ENCODE measurements around the gene PIP5K1B. TPM values are rescaled to one million over a fixed set of nuclear protein-coding genes. Genes with fewer than 3 reads are reported as not detected.

Gene PIP5K1B
- total and polyA plus RNA-seq, 2 of the 13 experiments (the other 11 are each of a cell fraction or from before 2014, with no cell fraction given), result 15.8 to 17.5 TPM

DNA sequence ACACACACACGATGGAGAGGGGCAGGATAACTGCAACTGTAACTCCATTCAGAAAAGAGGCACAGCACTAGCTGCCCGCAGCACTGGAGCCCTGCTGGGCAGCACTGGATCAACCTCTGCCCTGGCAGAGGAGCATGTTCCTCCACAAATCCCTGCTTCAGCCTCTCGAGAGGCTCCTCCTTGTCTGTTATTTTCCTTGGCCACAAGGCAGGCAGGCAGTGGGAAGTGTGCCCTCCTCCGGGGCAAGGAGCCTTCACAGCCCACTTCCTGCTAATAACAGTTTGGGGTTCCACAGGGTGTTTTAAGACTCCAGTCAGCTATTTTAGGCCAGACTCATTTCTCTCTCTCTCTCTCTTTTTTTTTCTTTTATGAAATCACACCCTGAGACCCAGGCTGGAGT, 342.3 kb downstream of the PIP5K1B start:
- peaks cover 32% of the 10 kb centered on the region for H3K4me1 ChIP-seq (ENCODE audit: insufficient read depth, low read length)
- in situ Hi-C loops (cut with HindIII; ENCODE audit: extremely low pct_ligation_motif_present, low pct_unique_long_range_greater_than_20kb), result no loop called here
- peaks cover 33% of the 10 kb centered on the region for H3K79me2 ChIP-seq (ENCODE audit: insufficient read depth, low read length)
- ChIA-PET CTCF (ENCODE audit: low intra/inter-chr PET ratio, low total read pairs) (no interaction called here), POLR2A (no interaction called here)
- no peak overlapping the region for H3K4me2 ChIP-seq (ENCODE audit: low read depth, low read length)
- no peak overlapping the region for H3K9ac ChIP-seq (ENCODE audit: insufficient read depth, low read depth, low read length)
- BruUV-seq (replicated peaks), result no TSS peak
- H3K27me3 ChIP-seq (ENCODE audit: control insufficient read depth in 1 of 2, insufficient read depth in 2 of 2, low read length in 2 of 2), result no peaks in the 10 kb centered on the region
- DNase-seq (ENCODE audit: low spot score) (no peak), FAIRE-seq (no peak), ATAC-seq (no peak)
- H3K36me3 ChIP-seq (replicated peaks in 1 of 2; ENCODE audit: control insufficient read depth in 1 of 2, insufficient read depth in 2 of 2, low read length in 2 of 2), result peaks cover 16 to 55% of the 10 kb centered on the region in 2 experiments
- no peak overlapping the region for H2AFZ ChIP-seq (ENCODE audit: low read length)
- no peak for TF ChIP-seq KLF6 (CRISPR knock-in tag; IDR thresholded peaks at IDR 0.05)
- TF ChIP-seq ZNF724P (CRISPR knock-in tag; IDR thresholded peaks at IDR 0.05; ENCODE audit: borderline replicate concordance), result no peak
- no peak for TF ChIP-seq YEATS4 (CRISPR knock-in tag; IDR thresholded peaks at IDR 0.05; ENCODE audit: borderline replicate concordance)
- no peak for TF ChIP-seq AHR (CRISPR knock-in tag; IDR thresholded peaks at IDR 0.05)
- no peak for TF ChIP-seq ZNF136 (CRISPR knock-in tag; IDR thresholded peaks at IDR 0.05; ENCODE audit: low read depth)
- TF ChIP-seq, protein P1, sequence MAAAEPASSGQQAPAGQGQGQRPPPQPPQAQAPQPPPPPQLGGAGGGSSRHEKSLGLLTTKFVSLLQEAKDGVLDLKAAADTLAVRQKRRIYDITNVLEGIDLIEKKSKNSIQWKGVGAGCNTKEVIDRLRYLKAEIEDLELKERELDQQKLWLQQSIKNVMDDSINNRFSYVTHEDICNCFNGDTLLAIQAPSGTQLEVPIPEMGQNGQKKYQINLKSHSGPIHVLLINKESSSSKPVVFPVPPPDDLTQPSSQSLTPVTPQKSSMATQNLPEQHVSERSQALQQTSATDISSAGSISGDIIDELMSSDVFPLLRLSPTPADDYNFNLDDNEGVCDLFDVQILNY (CRISPR knock-in tag; conservative IDR thresholded peaks at IDR 0.05), result no peak
- TF ChIP-seq ZNF331 (CRISPR knock-in tag; IDR thresholded peaks at IDR 0.05), result no peak
- no peak for TF ChIP-seq ZNF33A (CRISPR knock-in tag; IDR thresholded peaks at IDR 0.05; ENCODE audit: borderline replicate concordance)
- no peak for TF ChIP-seq HOXA9 (CRISPR knock-in tag; IDR thresholded peaks at IDR 0.05; ENCODE audit: borderline replicate concordance)
- no peak for TF ChIP-seq GFI1 (CRISPR knock-in tag; IDR thresholded peaks at IDR 0.05; ENCODE audit: borderline replicate concordance)
- TF ChIP-seq, protein P2, sequence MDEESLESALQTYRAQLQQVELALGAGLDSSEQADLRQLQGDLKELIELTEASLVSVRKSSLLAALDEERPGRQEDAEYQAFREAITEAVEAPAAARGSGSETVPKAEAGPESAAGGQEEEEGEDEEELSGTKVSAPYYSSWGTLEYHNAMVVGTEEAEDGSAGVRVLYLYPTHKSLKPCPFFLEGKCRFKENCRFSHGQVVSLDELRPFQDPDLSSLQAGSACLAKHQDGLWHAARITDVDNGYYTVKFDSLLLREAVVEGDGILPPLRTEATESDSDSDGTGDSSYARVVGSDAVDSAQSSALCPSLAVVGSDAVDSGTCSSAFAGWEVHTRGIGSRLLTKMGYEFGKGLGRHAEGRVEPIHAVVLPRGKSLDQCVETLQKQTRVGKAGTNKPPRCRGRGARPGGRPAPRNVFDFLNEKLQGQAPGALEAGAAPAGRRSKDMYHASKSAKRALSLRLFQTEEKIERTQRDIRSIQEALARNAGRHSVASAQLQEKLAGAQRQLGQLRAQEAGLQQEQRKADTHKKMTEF (CRISPR knock-in tag; IDR thresholded peaks at IDR 0.05), result no peak
- TF ChIP-seq SP140L (CRISPR knock-in tag; IDR thresholded peaks at IDR 0.05; ENCODE audit: borderline replicate concordance), result no peak
- TF ChIP-seq CEBPZ (IDR thresholded peaks at IDR 0.05; ENCODE audit: low read length), result no peak
- no peak for TF ChIP-seq ZNF850 (CRISPR knock-in tag; conservative IDR thresholded peaks at IDR 0.05)
- TF ChIP-seq TCF12 (IDR thresholded peaks at IDR 0.05), result no peak
- TF ChIP-seq TCF12 (CRISPR knock-in tag; IDR thresholded peaks at IDR 0.05), result no peak
- TF ChIP-seq ZNF138 (CRISPR knock-in tag; IDR thresholded peaks at IDR 0.05; ENCODE audit: low read depth), result no peak
- H4K20me1 ChIP-seq (ENCODE audit: insufficient read depth, low read length), result 0 out of 2 replicates have a peak, but pooled peaks cover 3% of the 10 kb centered on the region
- H3K9me3 ChIP-seq (ENCODE audit: low read length), result no peaks in the 10 kb centered on the region
- H3K4me3 ChIP-seq (replicated peaks in 1 of 3; ENCODE audit: insufficient read depth in 1 of 3, low read depth in 2 of 3, low read length in 3 of 3), result no peak overlapping the region
- intact Hi-C loops (cut with micrococcal nuclease; ENCODE audit: unreplicated experiment), result no loop called here
- 93% methylated on average over 3 of the region's 4 CpGs for WGBS (ENCODE audit: low lambda C conversion rate)
- no peak overlapping the region for H3K27ac ChIP-seq (ENCODE audit: extremely low read length, insufficient read depth, low read length)
